ENCODE measurements around the gene FBXL7. TPM values are rescaled to one million over a fixed set of nuclear protein-coding genes. Genes with fewer than 3 reads are reported as not detected.

Gene FBXL7
- polyA plus RNA-seq, 5 donors, result 26.8 to 35.4 (median 27.8) TPM

- DNase-seq, result no peak
These were observed 257.6 kb downstream of the FBXL7 start for GRCh38 chr5:15757619-15758018.

- no peak for DNase-seq
These were observed 262.7 kb downstream of the FBXL7 start for GRCh38 chr5:15762668-15763067.

GRCh38 chr5:15763754-15764153 is 263.8 kb downstream of the FBXL7 start:
- DNase-seq, result no peak

- DNase-seq, result no peak
These were observed 269.0 kb downstream of the FBXL7 start for GRCh38 chr5:15768936-15769335.

- no peak for DNase-seq
These were observed 272.2 kb downstream of the FBXL7 start for GRCh38 chr5:15772131-15772530.

GRCh38 chr5:15774632-15775031 is 274.7 kb downstream of the FBXL7 start:
- DNase-seq, result no peak

GRCh38 chr5:15776346-15776745 is 276.4 kb downstream of the FBXL7 start:
- no peak for DNase-seq

GRCh38 chr5:15783734-15784133 is 283.8 kb downstream of the FBXL7 start:
- no peak for DNase-seq

GRCh38 chr5:15785531-15785981 is 285.6 kb downstream of the FBXL7 start:
- DNase-seq, result no peak

GRCh38 chr5:15786326-15786725 is 286.3 kb downstream of the FBXL7 start:
- no peak for DNase-seq

- DNase-seq, result no peak
These were observed 286.9 kb downstream of the FBXL7 start for GRCh38 chr5:15786884-15787283.

GRCh38 chr5:15787681-15788080 is 287.7 kb downstream of the FBXL7 start:
- DNase-seq, result no peak

- no peak for DNase-seq
These were observed 289.7 kb downstream of the FBXL7 start for GRCh38 chr5:15789642-15790041.

- DNase-seq, result no peak
These were observed 290.6 kb downstream of the FBXL7 start for GRCh38 chr5:15790446-15791018.

GRCh38 chr5:15791274-15791673 is 291.3 kb downstream of the FBXL7 start:
- DNase-seq, result no peak

GRCh38 chr5:15791859-15792258 is 291.9 kb downstream of the FBXL7 start:
- no peak for DNase-seq

- no peak for DNase-seq
These were observed 294.3 kb downstream of the FBXL7 start for GRCh38 chr5:15794052-15794985.

GRCh38 chr5:15796096-15796495 is 296.1 kb downstream of the FBXL7 start:
- DNase-seq, result no peak

- no peak for DNase-seq
These were observed 296.6 kb downstream of the FBXL7 start for GRCh38 chr5:15796557-15796956.

- no peak for DNase-seq
These were observed 297.1 kb downstream of the FBXL7 start for GRCh38 chr5:15797116-15797515.

- DNase-seq, result no peak
These were observed 298.0 kb downstream of the FBXL7 start for GRCh38 chr5:15798006-15798405.

- DNase-seq, result no peak
These were observed 299.0 kb downstream of the FBXL7 start for GRCh38 chr5:15799014-15799413.

- DNase-seq, result no peak
These were observed 299.6 kb downstream of the FBXL7 start for GRCh38 chr5:15799612-15800011.
